GM13977 (cell line): Measurements from ENCODE around the gene LFNG.
"Not testable (repeated sequence)": the region's sequence is repeated elsewhere in the genome, so short reads cannot be mapped to it uniquely, and the experiment has no call there.

Experiments used
- DNase-seq: peaks from one replicate; pipeline ENCODE4 v3.0.0; 2012; ENCODE audit warnings: low spot score
- CTCF ChIP-seq: IDR thresholded peaks from 2 replicates; pipeline ENCODE4 v1.5.1; 2012; ENCODE audit warnings: mild to moderate bottlenecking, control low read depth; ENCODE audit not compliant: insufficient read depth; ENCODE audit errors: extremely low read depth, missing control alignments
- in situ Hi-C: fragments of 300-500 bp; cut with MboI; formaldehyde crosslinking; loops from one replicate; pipeline ENCODE4 v1.12.0; 2022; ENCODE audit warnings: low sequenced_read_pairs, low pct_unique_long_range_greater_than_20kb, mixed read lengths, inconsistent platforms; ENCODE audit not compliant: unreplicated experiment

LFNG gene

GRCh38 chr7:2559283-2559950 is 39.8 kb downstream of the LFNG start:
- no peak for DNase-seq
- TF ChIP-seq CTCF = no peak
- in situ Hi-C loops = no loop called here

- in situ Hi-C loops, DNase-seq: not testable (repeated sequence)
Measured at GRCh38 chr7:2563955-2564354, 44.4 kb downstream of the LFNG start.

- in situ Hi-C loops = no loop called here
- DNase-seq = no peak
- TF ChIP-seq CTCF = no peak
Measured at GRCh38 chr7:2564970-2565540, 45.5 kb downstream of the LFNG start.

GRCh38 chr7:2566348-2566889 is 46.8 kb downstream of the LFNG start:
- in situ Hi-C loops = no loop called here
- no peak for DNase-seq
- no peak for TF ChIP-seq CTCF

- peak; percentile 45 for DNase-seq
- TF ChIP-seq CTCF = no peak
Measured at GRCh38 chr7:2566890-2567678, 47.5 kb downstream of the LFNG start.

GRCh38 chr7:2567679-2568278 is 48.2 kb downstream of the LFNG start:
- DNase-seq = peak; percentile 35
- peak; percentile 56 for TF ChIP-seq CTCF
- in situ Hi-C loops = no loop called here

More at GRCh38 chr7:2566890-2567678, 47.5 kb downstream of the LFNG start:
- in situ Hi-C loops = no loop called here
